Measurements from ENCODE around the gene PDGFC.
A peak's percentile ranks its signal among the peaks of the same experiment; 100 is the strongest.

Gene PDGFC

DNA sequence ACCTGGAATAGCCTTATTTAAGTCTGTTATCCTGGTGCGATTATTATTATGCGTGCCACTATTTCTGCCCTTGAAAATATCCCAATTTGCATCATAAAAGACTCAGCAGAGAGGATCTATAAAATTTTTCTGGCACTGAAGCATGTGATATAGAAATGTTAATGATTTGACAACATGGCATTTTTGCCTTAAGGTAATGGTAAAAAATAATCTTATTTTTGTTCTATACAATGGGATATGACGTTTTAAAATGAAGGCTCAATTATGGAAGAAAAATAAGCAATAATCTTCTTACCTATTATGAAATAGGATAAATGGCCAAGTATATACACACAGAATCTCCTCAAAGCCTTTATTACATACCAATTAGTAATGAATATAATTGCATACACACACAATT is 113.5 kb downstream of the PDGFC start:
- DNase-seq = no peak
- H3K27me3 ChIP-seq (ENCODE audit: insufficient read depth, low read length, poor library complexity) = no peaks in the 10 kb centered on the region
- no peak overlapping the region for H3K27ac ChIP-seq (ENCODE audit: low read depth, low read length)
- H2BK120ac ChIP-seq (ENCODE audit: low read depth, low read length) = no peak overlapping the region
- H3K18ac ChIP-seq (ENCODE audit: low read length) = no peak overlapping the region
- H3K4ac ChIP-seq (ENCODE audit: low read depth, low read length) = no peak overlapping the region
- no peak overlapping the region for H3K56ac ChIP-seq (ENCODE audit: low read length)
- no peak overlapping the region for H3K23ac ChIP-seq (ENCODE audit: low read length)
- H3K79me2 ChIP-seq (ENCODE audit: control insufficient read depth, insufficient read depth, low read length) = no peaks in the 10 kb centered on the region
- H3K36me3 ChIP-seq (ENCODE audit: control insufficient read depth, insufficient read depth, low read length) = no peaks in the 10 kb centered on the region
- H2AK5ac ChIP-seq (ENCODE audit: low read length) = no peak overlapping the region
- no peak overlapping the region for H4K5ac ChIP-seq (ENCODE audit: low read length)
- H2BK15ac ChIP-seq (replicated peaks; ENCODE audit: low read depth) = no peak overlapping the region
- H4K8ac ChIP-seq (ENCODE audit: low read depth, low read length) = no peak overlapping the region
- WGBS (ENCODE audit: extremely low coverage, insufficient coverage, low lambda C conversion rate) = no CpG with 5 or more reads among the region's 3 CpGs
- H3K79me1 ChIP-seq (ENCODE audit: low read length) = no peaks in the 10 kb centered on the region
- no peak overlapping the region for H3K9ac ChIP-seq (ENCODE audit: low read length)
- H3K4me3 ChIP-seq (ENCODE audit: low read length) = no peak overlapping the region
- no peak overlapping the region for H3K4me2 ChIP-seq (ENCODE audit: low read length)
- no peak overlapping the region for H2BK5ac ChIP-seq (ENCODE audit: low read length)
- no peaks in the 10 kb centered on the region for H3K4me1 ChIP-seq (ENCODE audit: control insufficient read depth, low read depth, low read length)

DNA sequence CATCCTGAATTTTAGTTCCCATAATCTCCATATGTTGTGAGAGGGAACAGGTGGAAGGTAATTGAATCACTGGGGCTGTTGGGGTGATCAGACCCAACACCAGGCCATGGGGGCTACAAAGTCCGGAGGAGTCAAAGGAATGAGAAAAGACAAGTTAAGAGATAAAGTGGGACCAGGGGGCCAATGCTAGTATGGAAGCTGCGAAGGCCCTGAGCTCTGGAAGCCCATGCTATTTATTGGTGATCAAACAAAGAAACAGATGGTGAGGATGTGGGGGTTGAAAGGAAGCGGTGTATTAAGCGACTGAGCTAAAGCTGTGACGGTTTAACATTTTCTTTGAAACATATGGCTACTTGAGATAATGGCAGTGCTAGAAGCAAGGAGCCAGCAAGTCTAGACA is 132.8 kb downstream of the PDGFC start:
- Histone ChIP-seq H3K79me1 (ENCODE audit: low read length) (no peaks in the 10 kb centered on the region), H3K4me3 (ENCODE audit: low read length) (no peak overlapping the region), H3K27ac (ENCODE audit: low read depth, low read length) (no peak overlapping the region), H3K18ac (ENCODE audit: low read length) (no peak overlapping the region), H2BK15ac (replicated peaks; ENCODE audit: low read depth) (no peak overlapping the region), H3K56ac (ENCODE audit: low read length) (no peak overlapping the region), H4K8ac (ENCODE audit: low read depth, low read length) (no peak overlapping the region), H2BK5ac (ENCODE audit: low read length) (no peak overlapping the region), H4K5ac (ENCODE audit: low read length) (no peak overlapping the region), H3K36me3 (ENCODE audit: control insufficient read depth, insufficient read depth, low read length) (no peaks in the 10 kb centered on the region), H3K27me3 (ENCODE audit: insufficient read depth, low read length, poor library complexity) (no peaks in the 10 kb centered on the region), H3K23ac (ENCODE audit: low read length) (no peak overlapping the region), H3K4me1 (ENCODE audit: control insufficient read depth, low read depth, low read length) (no peaks in the 10 kb centered on the region), H3K9ac (ENCODE audit: low read length) (no peak overlapping the region), H3K4ac (ENCODE audit: low read depth, low read length) (no peak overlapping the region), H2AK5ac (ENCODE audit: low read length) (no peak overlapping the region), H3K79me2 (ENCODE audit: control insufficient read depth, insufficient read depth, low read length) (no peaks in the 10 kb centered on the region), H3K4me2 (ENCODE audit: low read length) (no peak overlapping the region), H2BK120ac (ENCODE audit: low read depth, low read length) (no peak overlapping the region)
- peak; percentile 40 for DNase-seq
- WGBS (ENCODE audit: extremely low coverage, insufficient coverage, low lambda C conversion rate) = no CpG with 5 or more reads among the region's 5 CpGs

DNA sequence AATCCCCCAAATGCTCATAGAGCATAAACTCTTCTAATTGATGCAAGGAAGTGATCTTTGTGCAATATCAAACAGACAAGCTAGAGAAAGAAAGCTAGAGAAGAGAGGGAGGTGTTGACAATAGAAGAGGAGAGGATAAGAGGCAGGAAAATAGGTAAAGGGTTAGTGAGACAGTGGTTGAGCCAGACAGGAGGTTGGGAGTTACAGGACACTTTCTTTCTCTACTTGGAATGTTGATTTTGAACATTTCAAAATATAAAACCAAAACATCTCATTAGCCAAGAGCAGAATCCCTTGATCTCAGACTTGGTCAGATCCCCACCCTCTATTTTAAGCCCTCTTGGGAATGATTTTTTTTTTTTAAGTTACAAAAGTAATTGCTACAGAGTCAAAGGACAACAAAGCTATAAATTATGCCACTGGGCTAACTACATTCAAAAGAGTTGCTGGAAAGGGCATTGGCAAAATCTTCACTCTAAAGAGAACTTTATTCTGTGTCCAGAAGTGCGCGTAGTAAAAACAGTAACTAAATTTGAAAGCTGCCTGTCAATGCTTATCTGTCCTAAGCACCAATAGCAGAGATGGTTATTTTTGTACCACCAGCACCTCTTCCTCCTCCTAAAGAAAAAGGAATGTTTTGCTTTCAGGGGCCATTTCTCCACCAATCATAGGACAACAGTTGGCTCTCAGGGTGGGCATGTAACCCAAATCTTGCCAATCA is 133.8 kb downstream of the PDGFC start:
- Histone ChIP-seq H3K18ac (ENCODE audit: low read length) (no peak overlapping the region), H3K79me2 (ENCODE audit: control insufficient read depth, insufficient read depth, low read length) (no peaks in the 10 kb centered on the region), H3K9ac (ENCODE audit: low read length) (no peak overlapping the region), H2BK120ac (ENCODE audit: low read depth, low read length) (no peak overlapping the region), H4K8ac (ENCODE audit: low read depth, low read length) (no peak overlapping the region), H3K4me1 (ENCODE audit: control insufficient read depth, low read depth, low read length) (no peaks in the 10 kb centered on the region), H4K5ac (ENCODE audit: low read length) (no peak overlapping the region), H3K36me3 (ENCODE audit: control insufficient read depth, insufficient read depth, low read length) (no peaks in the 10 kb centered on the region), H3K4me2 (ENCODE audit: low read length) (no peak overlapping the region), H2BK5ac (ENCODE audit: low read length) (no peak overlapping the region), H3K79me1 (ENCODE audit: low read length) (no peaks in the 10 kb centered on the region), H3K27me3 (ENCODE audit: insufficient read depth, low read length, poor library complexity) (no peaks in the 10 kb centered on the region), H3K4ac (ENCODE audit: low read depth, low read length) (no peak overlapping the region), H3K4me3 (ENCODE audit: low read length) (no peak overlapping the region), H2BK15ac (replicated peaks; ENCODE audit: low read depth) (no peak overlapping the region), H3K23ac (ENCODE audit: low read length) (no peak overlapping the region), H3K27ac (ENCODE audit: low read depth, low read length) (no peak overlapping the region), H2AK5ac (ENCODE audit: low read length) (no peak overlapping the region), H3K56ac (ENCODE audit: low read length) (no peak overlapping the region)
- no peak for DNase-seq
- no CpG with 5 or more reads among the region's 2 CpGs for WGBS (ENCODE audit: extremely low coverage, insufficient coverage, low lambda C conversion rate)

DNA sequence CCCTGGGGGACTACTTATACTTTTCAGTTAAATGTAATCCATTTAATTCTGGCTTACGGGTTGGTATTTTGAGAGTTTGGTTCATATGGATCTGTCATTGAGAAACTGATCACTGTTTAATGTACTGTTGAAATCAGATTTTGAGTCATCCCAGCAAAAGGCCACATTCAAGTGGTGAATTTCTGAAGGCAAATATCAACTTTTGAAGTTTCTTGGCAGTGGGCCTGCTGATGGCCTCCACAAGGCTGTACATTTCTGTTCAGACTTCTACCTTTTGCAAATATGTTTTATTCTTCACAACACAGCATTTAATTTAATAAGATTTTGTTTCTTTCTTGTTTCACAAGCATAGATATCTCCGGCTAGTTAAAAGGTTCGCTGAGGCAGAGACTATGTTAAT is 138.7 kb downstream of the PDGFC start:
- no peak overlapping the region for H2BK120ac ChIP-seq (ENCODE audit: low read depth, low read length)
- H3K27me3 ChIP-seq (ENCODE audit: insufficient read depth, low read length, poor library complexity) = no peaks in the 10 kb centered on the region
- H3K23ac ChIP-seq (ENCODE audit: low read length) = no peak overlapping the region
- no peak overlapping the region for H2BK5ac ChIP-seq (ENCODE audit: low read length)
- H3K4me2 ChIP-seq (ENCODE audit: low read length) = no peak overlapping the region
- no peak overlapping the region for H3K4ac ChIP-seq (ENCODE audit: low read depth, low read length)
- H3K9ac ChIP-seq (ENCODE audit: low read length) = no peak overlapping the region
- no peak for DNase-seq
- no peak overlapping the region for H3K4me3 ChIP-seq (ENCODE audit: low read length)
- no peaks in the 10 kb centered on the region for H3K36me3 ChIP-seq (ENCODE audit: control insufficient read depth, insufficient read depth, low read length)
- no peak overlapping the region for H2AK5ac ChIP-seq (ENCODE audit: low read length)
- no peaks in the 10 kb centered on the region for H3K4me1 ChIP-seq (ENCODE audit: control insufficient read depth, low read depth, low read length)
- H3K18ac ChIP-seq (ENCODE audit: low read length) = no peak overlapping the region
- H4K8ac ChIP-seq (ENCODE audit: low read depth, low read length) = no peak overlapping the region
- H3K27ac ChIP-seq (ENCODE audit: low read depth, low read length) = no peak overlapping the region
- H3K56ac ChIP-seq (ENCODE audit: low read length) = no peak overlapping the region
- H4K5ac ChIP-seq (ENCODE audit: low read length) = no peak overlapping the region
- H3K79me1 ChIP-seq (ENCODE audit: low read length) = no peaks in the 10 kb centered on the region
- WGBS (ENCODE audit: extremely low coverage, insufficient coverage, low lambda C conversion rate) = no CpG with 5 or more reads among the region's 3 CpGs
- H2BK15ac ChIP-seq (replicated peaks; ENCODE audit: low read depth) = no peak overlapping the region
- no peaks in the 10 kb centered on the region for H3K79me2 ChIP-seq (ENCODE audit: control insufficient read depth, insufficient read depth, low read length)

DNA sequence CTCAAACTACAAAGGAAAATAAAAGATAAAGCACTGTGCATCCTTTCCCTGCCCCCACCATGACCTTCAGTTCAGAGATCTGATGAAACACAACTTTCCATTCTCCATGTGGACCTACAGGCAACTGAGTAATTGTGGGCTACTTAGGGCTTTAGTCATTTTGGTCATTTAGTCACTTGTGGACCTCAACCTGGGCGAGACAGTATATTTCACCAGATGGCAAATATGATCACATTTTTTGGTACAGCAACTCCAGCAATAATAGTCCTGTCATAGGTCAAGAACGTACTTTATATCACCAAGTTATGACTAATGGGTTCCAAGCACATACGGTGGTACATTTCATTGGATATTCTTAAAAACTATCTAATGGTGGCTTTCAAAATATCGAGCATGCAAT is 141.2 kb downstream of the PDGFC start:
- Histone ChIP-seq H2BK120ac (ENCODE audit: low read depth, low read length) (no peak overlapping the region), H3K27ac (ENCODE audit: low read depth, low read length) (no peak overlapping the region), H3K9ac (ENCODE audit: low read length) (no peak overlapping the region), H4K8ac (ENCODE audit: low read depth, low read length) (no peak overlapping the region), H3K4me1 (ENCODE audit: control insufficient read depth, low read depth, low read length) (no peaks in the 10 kb centered on the region), H3K18ac (ENCODE audit: low read length) (no peak overlapping the region), H3K79me1 (ENCODE audit: low read length) (no peaks in the 10 kb centered on the region), H2AK5ac (ENCODE audit: low read length) (no peak overlapping the region), H3K4me3 (ENCODE audit: low read length) (no peak overlapping the region), H4K5ac (ENCODE audit: low read length) (no peak overlapping the region), H3K36me3 (ENCODE audit: control insufficient read depth, insufficient read depth, low read length) (no peaks in the 10 kb centered on the region), H3K4ac (ENCODE audit: low read depth, low read length) (no peak overlapping the region), H2BK5ac (ENCODE audit: low read length) (no peak overlapping the region), H3K27me3 (ENCODE audit: insufficient read depth, low read length, poor library complexity) (no peaks in the 10 kb centered on the region), H2BK15ac (replicated peaks; ENCODE audit: low read depth) (no peak overlapping the region), H3K23ac (ENCODE audit: low read length) (no peak overlapping the region), H3K79me2 (ENCODE audit: control insufficient read depth, insufficient read depth, low read length) (no peaks in the 10 kb centered on the region), H3K4me2 (ENCODE audit: low read length) (no peak overlapping the region), H3K56ac (ENCODE audit: low read length) (no peak overlapping the region)
- WGBS (ENCODE audit: extremely low coverage, insufficient coverage, low lambda C conversion rate) = no CpG with 5 or more reads among the region's 4 CpGs
- no peak for DNase-seq
